Coronary artery (tissue), 2 donors: ENCODE measurements around the gene SOCS3.

Source experiments
- DNase-seq: peaks from one replicate; pipeline ENCODE4 v3.0.0-alpha.2; 2017; ENCODE audit warnings: low spot score
- H3K27ac ChIP-seq, 2 donors: fragments of 200-600 bp; sonication (generic); one replicate each; pipeline ENCODE4 v1.5.1; 2016 to 2019
- H3K4me3 ChIP-seq: fragments of 200-600 bp; sonication (generic); 2 replicates; pipeline ENCODE4 v1.5.1; 2016; ENCODE audit warnings: mild to moderate bottlenecking, moderate library complexity
- TF ChIP-seq, protein P1 (sequence below): fragments of 200-600 bp; sonication (generic); IDR thresholded peaks from one replicate; pipeline ENCODE4 v1.5.1; 2019; ENCODE audit warnings: antibody characterized with exemption

The SOCS3 gene

DNA sequence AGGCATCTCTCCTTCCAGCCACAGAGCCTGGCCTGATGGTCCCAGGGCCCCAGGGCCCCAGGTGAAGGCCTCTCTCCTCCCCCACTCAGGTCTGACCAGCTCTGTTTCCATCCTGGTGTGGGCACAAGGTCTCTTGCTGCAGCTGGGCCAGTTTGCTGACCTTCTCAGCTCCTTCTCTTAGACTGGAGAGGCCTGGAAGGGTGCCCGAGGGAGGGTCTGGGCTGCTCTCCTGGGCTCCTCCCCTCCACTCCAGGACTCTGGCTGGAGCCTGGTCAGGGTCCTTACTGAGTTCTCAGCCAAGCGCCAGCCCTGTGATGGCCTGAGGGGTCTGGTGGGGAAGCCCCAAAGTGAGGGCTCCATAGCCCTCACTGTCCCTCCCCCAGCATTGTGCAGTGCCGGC is 12.4 kb downstream of the SOCS3 start:
- no peak overlapping the region for H3K27ac ChIP-seq

DNA sequence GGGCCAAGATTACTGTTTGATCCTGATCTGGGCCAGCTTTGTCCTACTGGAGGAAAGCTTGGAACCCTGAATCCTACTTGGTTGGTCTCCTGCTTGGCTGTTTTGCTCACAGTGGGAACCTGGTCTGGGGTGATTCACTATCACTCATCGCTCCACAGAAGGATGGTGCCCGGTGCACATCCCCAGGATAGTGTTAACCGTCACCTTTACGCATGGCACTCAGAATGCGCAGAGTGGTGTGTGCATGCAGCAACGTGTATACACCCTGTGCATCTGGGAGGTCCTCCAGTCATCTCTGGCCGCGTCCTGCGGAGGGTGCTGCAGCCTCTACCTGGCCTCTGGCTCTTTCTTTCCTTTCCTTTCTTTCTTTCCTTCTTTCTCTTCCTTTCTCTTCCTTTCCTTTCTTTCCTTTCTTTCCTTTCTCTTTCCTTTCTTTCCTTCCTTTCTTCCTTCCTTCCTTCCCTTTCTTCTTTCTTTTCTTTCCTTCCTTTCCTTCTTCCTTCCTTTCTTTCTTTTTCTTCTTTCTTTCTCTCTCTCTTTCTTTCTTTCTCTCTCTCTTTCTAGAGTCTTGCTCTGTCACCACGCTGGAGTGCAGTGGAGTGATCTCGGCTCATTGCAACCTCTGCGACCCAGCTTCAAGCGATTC is 13.1 kb downstream of the SOCS3 start:
- DNase-seq, result no peak
- TF ChIP-seq, protein P1, sequence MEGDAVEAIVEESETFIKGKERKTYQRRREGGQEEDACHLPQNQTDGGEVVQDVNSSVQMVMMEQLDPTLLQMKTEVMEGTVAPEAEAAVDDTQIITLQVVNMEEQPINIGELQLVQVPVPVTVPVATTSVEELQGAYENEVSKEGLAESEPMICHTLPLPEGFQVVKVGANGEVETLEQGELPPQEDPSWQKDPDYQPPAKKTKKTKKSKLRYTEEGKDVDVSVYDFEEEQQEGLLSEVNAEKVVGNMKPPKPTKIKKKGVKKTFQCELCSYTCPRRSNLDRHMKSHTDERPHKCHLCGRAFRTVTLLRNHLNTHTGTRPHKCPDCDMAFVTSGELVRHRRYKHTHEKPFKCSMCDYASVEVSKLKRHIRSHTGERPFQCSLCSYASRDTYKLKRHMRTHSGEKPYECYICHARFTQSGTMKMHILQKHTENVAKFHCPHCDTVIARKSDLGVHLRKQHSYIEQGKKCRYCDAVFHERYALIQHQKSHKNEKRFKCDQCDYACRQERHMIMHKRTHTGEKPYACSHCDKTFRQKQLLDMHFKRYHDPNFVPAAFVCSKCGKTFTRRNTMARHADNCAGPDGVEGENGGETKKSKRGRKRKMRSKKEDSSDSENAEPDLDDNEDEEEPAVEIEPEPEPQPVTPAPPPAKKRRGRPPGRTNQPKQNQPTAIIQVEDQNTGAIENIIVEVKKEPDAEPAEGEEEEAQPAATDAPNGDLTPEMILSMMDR, result no peak
- Histone ChIP-seq H3K27ac (no peak overlapping the region), H3K4me3 (no peak overlapping the region)

More for the DNA sequence above, 12.4 kb downstream of the SOCS3 start:
- no peak overlapping the region for H3K4me3 ChIP-seq
- DNase-seq, result no peak
- TF ChIP-seq, protein P1, result no peak

DNA sequence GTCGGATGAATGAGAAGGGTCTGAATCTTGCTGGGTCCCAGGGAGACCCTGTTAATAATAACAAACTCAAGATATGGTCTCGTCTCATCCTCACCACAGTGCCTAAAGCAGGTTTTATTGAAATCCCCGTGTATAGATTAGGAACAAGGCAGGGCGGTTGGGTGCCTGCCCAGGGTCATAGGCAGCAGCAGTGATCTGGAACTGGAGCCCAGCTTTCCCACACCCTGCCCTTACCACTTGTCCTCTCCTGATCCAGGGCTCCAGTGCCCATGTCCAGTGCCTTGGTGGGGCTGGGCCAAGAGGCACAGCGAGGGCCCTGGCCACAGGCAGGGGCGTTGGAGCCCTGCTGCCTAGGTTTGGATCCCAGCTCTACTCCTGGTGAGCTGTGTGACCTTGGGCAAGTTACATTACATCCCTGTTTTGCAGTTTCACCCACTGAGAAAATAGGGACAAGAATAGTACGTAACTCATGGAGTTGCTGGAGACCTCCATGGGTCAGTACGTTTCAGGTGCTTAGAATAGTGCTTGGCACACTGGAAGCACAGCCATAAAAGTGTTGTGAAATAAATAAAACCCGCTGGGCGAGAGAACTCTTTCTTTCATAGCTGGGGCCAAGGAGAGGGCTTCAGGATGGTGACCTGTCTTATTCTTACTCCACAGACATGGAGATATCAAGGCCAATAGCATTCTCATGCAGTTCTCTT is 13.9 kb downstream of the SOCS3 start:
- no peak for DNase-seq
- no peak overlapping the region for H3K27ac ChIP-seq
- no peak overlapping the region for H3K4me3 ChIP-seq
- TF ChIP-seq, protein P1, result no peak

GRCh38 chr17:78345172-78345571 is 14.7 kb downstream of the SOCS3 start:
- Histone ChIP-seq H3K4me3 (no peak overlapping the region), H3K27ac (no peak overlapping the region)
- no peak for DNase-seq
- TF ChIP-seq, protein P1, result no peak

DNA sequence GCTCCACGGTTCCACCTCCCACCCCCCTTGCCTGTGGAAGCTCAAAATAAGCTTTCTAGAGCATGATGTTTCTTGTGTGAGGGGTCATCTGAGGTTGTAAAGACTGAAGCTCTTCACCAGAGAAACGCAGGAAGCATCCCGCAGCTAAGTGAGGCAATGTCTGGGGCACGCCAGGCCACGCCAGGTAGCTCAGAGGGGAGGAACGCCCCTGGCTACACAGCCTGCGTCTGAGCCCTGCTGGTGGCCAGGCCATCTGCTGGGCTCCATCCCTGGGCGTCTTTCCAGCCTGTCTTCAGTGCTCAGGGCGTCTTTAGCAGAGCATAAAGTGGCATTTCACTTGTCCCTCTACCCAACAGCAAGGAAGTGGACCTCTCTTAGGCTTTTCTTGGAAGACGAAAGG is 15.2 kb downstream of the SOCS3 start:
- no peak for DNase-seq
- TF ChIP-seq, protein P1, result no peak
- Histone ChIP-seq H3K4me3 (no peak overlapping the region), H3K27ac (no peak overlapping the region)

GRCh38 chr17:78343543-78344201 is 16.2 kb downstream of the SOCS3 start:
- H3K4me3 ChIP-seq, result peak overlapping the region; percentile 69
- TF ChIP-seq, protein P1, result no peak
- peak overlapping the region; percentile 96 to 97 for H3K27ac ChIP-seq
- no peak for DNase-seq

DNA sequence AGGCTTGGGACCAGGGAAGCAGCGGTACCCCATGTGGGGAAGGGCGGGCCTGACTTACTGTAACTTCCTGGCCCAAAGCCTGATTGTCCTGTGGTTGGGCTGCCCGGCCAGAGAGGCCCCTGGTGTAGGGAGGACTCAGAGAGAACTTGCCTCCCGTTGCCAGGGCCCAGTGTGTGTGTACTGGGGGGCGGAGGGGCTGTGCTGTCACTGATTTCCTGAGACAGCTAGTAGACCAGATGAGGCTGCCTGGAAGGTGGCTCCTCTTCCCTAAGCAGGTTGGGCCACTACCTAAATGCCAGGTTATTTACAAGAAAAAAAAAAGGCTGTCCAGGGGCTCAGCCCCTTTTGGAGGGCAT is 16.7 kb downstream of the SOCS3 start:
- Histone ChIP-seq H3K4me3 (peak overlapping the region; percentile 69), H3K27ac (peak overlapping the region; percentile 96 to 97)
- TF ChIP-seq, protein P1, result no peak
- DNase-seq, result peak; percentile 94
